Endothelial cell of umbilical vein (primary cell): ENCODE data around the gene RABGGTA. TPM values are rescaled to one million over a fixed set of nuclear protein-coding genes. Genes with fewer than 3 reads are reported as not detected.
"Not testable (repeated sequence)": the region's sequence is repeated elsewhere in the genome, so short reads cannot be mapped to it uniquely, and the experiment has no call there.

Experiments used
- BruUV-seq: library from RNA; stranded (reverse); fragments of 400-500 nt; replicated peaks from 2 replicates; lab custom pipeline; 2021; lab: Mats Ljungman, UMichigan
- CTCF ChIA-PET: fragments of 300-600, 350-600 bp; sonication (Branson Sonifier 250); formaldehyde crosslinking; loops from one replicate; lab custom pipeline; 2021; ENCODE audit warnings: antibody characterized with exemption, inconsistent platforms; lab: Charles Lee
- POLR2A ChIA-PET: fragments of 300-600, 350-600 bp; sonication (Branson Sonifier 250); formaldehyde crosslinking; loops from one replicate; lab custom pipeline; 2021; ENCODE audit warnings: antibody characterized with exemption, inconsistent platforms; lab: Charles Lee
- DNase-seq: peaks from one replicate; pipeline ENCODE4 v3.0.0-alpha.2; 2011; ENCODE audit warnings: low read depth, low spot score
- FAIRE-seq: peaks from 2 replicates; lab custom pipeline; 2011; peaks lifted over from hg19 to GRCh38; lab: Jason Lieb, UNC
- H2AFZ ChIP-seq: 2 replicates; pipeline ENCODE4 v1.6.0; 2012; ENCODE audit warnings: low read depth, low read length, control low read depth, inconsistent platforms
- H3K27ac ChIP-seq: 2 replicates; pipeline ENCODE4 v1.5.1; 2011; ENCODE audit warnings: low read depth, mild to moderate bottlenecking, control low read depth, low read length, moderate library complexity; ENCODE audit not compliant: insufficient read depth
- H3K27me3 ChIP-seq, 2 experiments: 2 replicates each; pipeline versions ENCODE4 v1.6.0 to v1.6.1; 2011; ENCODE audit warnings: low read length in 2 of 2, mixed read lengths in 1 of 2; ENCODE audit not compliant: control insufficient read depth in 2 of 2, insufficient read depth in 2 of 2
- H3K36me3 ChIP-seq, 2 experiments: 2 replicates in 1 of 2; 3 replicates in 1 of 2; pipeline ENCODE4 v1.5.1; 2011; ENCODE audit warnings: low read length in 2 of 2, mild to moderate bottlenecking in 1 of 2, moderate library complexity in 1 of 2; ENCODE audit not compliant: control insufficient read depth in 2 of 2, insufficient read depth in 2 of 2; ENCODE audit errors: extremely low read depth in 1 of 2
- H3K4me1 ChIP-seq: 3 replicates; pipeline ENCODE4 v1.5.1; 2011; ENCODE audit warnings: mild to moderate bottlenecking, low read length; ENCODE audit not compliant: control insufficient read depth, insufficient read depth; ENCODE audit errors: extremely low read depth
- H3K4me2 ChIP-seq: 2 replicates; pipeline ENCODE4 v1.6.1; 2011; ENCODE audit warnings: low read length, control low read depth, mixed read lengths; ENCODE audit not compliant: insufficient read depth
- H3K4me3 ChIP-seq, 3 experiments: fragments of 200-600 bp in 1 of 3; sonication (generic), shearing (Covaris generic) in 1 of 3; replicated peaks in 1 of 3; 2 replicates each; pipeline ENCODE4 v1.5.1; 2011 to 2016; ENCODE audit warnings: control low read depth in 3 of 3, low read length in 3 of 3, mild to moderate bottlenecking in 2 of 3, inconsistent platforms in 1 of 3, low read depth in 1 of 3, moderate library complexity in 1 of 3; ENCODE audit not compliant: insufficient read depth in 1 of 3
- H3K79me2 ChIP-seq: 2 replicates; pipeline ENCODE4 v1.6.0; 2012; ENCODE audit warnings: low read length, inconsistent platforms; ENCODE audit not compliant: control insufficient read depth, insufficient read depth
- H3K9ac ChIP-seq: replicated peaks from 2 replicates; pipeline ENCODE3; 2011; ENCODE audit warnings: low read length, control low read depth; ENCODE audit not compliant: insufficient read depth; ENCODE audit errors: extremely low read depth
- H3K9me1 ChIP-seq: replicated peaks from 3 replicates; pipeline ENCODE4 v1.6.0; 2011; ENCODE audit warnings: mild to moderate bottlenecking, low read length; ENCODE audit not compliant: control insufficient read depth, insufficient read depth; ENCODE audit errors: extremely low read depth
- H3K9me3 ChIP-seq: replicated peaks from 2 replicates; pipeline ENCODE4 v1.5.1; 2012; ENCODE audit warnings: low read length, inconsistent platforms; ENCODE audit not compliant: control insufficient read depth, insufficient read depth
- H4K20me1 ChIP-seq: replicated peaks from 2 replicates; pipeline ENCODE3; 2011; ENCODE audit warnings: mild to moderate bottlenecking, low read length; ENCODE audit not compliant: control insufficient read depth, insufficient read depth; ENCODE audit errors: extremely low read depth
- CTCF ChIP-seq, 2 donors: IDR thresholded peaks; 1 replicate in 1 of 2; 2 replicates in 1 of 2; pipeline ENCODE4 v1.5.1; 2011; ENCODE audit warnings: low read length in 2 of 2, mild to moderate bottlenecking in 2 of 2, moderate library complexity in 2 of 2, control low read depth in 1 of 2, inconsistent platforms in 1 of 2, low read depth in 1 of 2; ENCODE audit not compliant: insufficient read depth in 1 of 2; ENCODE audit errors: extremely low read depth in 1 of 2
- EZH2 ChIP-seq: IDR thresholded peaks from 2 replicates; pipeline ENCODE4 v1.6.1; 2012; ENCODE audit warnings: borderline replicate concordance, low read depth, mild to moderate bottlenecking, moderate library complexity, low read length, inconsistent platforms; ENCODE audit not compliant: severe bottlenecking
- FOS ChIP-seq: IDR thresholded peaks from 2 replicates; pipeline ENCODE4 v1.6.1; 2011; ENCODE audit warnings: mild to moderate bottlenecking, low read length, moderate library complexity, borderline replicate concordance; ENCODE audit not compliant: insufficient read depth
- GATA2 ChIP-seq: IDR thresholded peaks from 2 replicates; pipeline ENCODE4 v1.7.0; 2011; ENCODE audit warnings: low read depth, mild to moderate bottlenecking, moderate library complexity, mixed read lengths, low read length; ENCODE audit not compliant: insufficient read length, insufficient read depth
- JUN ChIP-seq: IDR thresholded peaks from 2 replicates; pipeline ENCODE4 v1.6.1; 2011; ENCODE audit warnings: borderline replicate concordance, low read depth; ENCODE audit not compliant: insufficient read length, insufficient read depth
- MAX ChIP-seq: IDR thresholded peaks from 2 replicates; pipeline ENCODE4 v1.6.1; 2011; ENCODE audit not compliant: insufficient read depth, insufficient read length
- MYC ChIP-seq: IDR thresholded peaks from one replicate; pipeline ENCODE4 v1.6.1; 2011; ENCODE audit warnings: mild to moderate bottlenecking, low read depth, low read length
- POLR2A ChIP-seq: IDR thresholded peaks from 2 replicates; pipeline ENCODE4 v1.6.1; 2012; ENCODE audit warnings: low read depth, mild to moderate bottlenecking, control low read depth, low read length
- POLR2AphosphoS5 ChIP-seq: IDR thresholded peaks from 2 replicates; pipeline ENCODE4 v1.6.1; 2012; ENCODE audit warnings: low read depth, mild to moderate bottlenecking, control low read depth, low read length, moderate library complexity; ENCODE audit not compliant: insufficient read depth
- dilution Hi-C: fragments of 300-500 bp; cut with MboI; formaldehyde crosslinking; loops from one replicate; pipeline ENCODE4 v1.15.0; 2019; ENCODE audit warnings: low sequenced_read_pairs; ENCODE audit not compliant: extremely low pct_ligation_motif_present
- intact Hi-C: fragments of 100-400 bp; cut with micrococcal nuclease; formaldehyde crosslinking; loops from one replicate; pipeline ENCODE4 v1.10.0; 2022
- polyA plus RNA-seq, 4 experiments: library from polyadenylated mRNA; depleted of rRNA in 3 of 4; stranded (reverse) in 3 of 4; unstranded in 1 of 4; fragments of >200 nt; gene quantifications; 2 replicates each; pipeline versions ENCODE4 v1.2.1 to v1.2.3, GENCODE V29; 2011 to 2012; ENCODE audit warnings: missing spikeins in 1 of 4
- total RNA-seq: library from RNA; stranded (reverse); gene quantifications from 2 replicates; pipeline ENCODE4 v1.2.3, GENCODE V29; 2021

Gene RABGGTA
- total and polyA plus RNA-seq, 2 donors (not counting 3 experiments of a cell fraction or from before 2014, with no cell fraction given): 29.3 to 80.1 TPM

- no peak overlapping the region for H2AFZ ChIP-seq
- H3K27me3 ChIP-seq: no peaks in the 10 kb centered on the region
- no peaks in the 10 kb centered on the region for H4K20me1 ChIP-seq
- peaks cover 46% of the 10 kb centered on the region for H3K79me2 ChIP-seq
- peaks cover 2 to 4% of the 10 kb centered on the region in 2 experiments for H3K36me3 ChIP-seq
- H3K4me3 ChIP-seq: no peak overlapping the region
- BruUV-seq: no TSS peak
- CTCF ChIA-PET: interaction anchor here (0.9 to 2.7 kb wide), 4 partner anchors 9 to 89 kb away, joined by 3 to 14 read pairs (median 7); partner anchors contain the start of gene TINF2
- TF ChIP-seq FOS (no peak), POLR2AphosphoS5 (no peak), EZH2 (no peak), GATA2 (no peak), MAX (no peak), CTCF (IDR thresholded peaks at IDR 0.05; ENCODE audit: extremely low read depth in 1 of 2, insufficient read depth in 1 of 2, low read depth in 1 of 2, low read length in 2 of 2) (no peak), POLR2A (no peak), MYC (no peak), JUN (no peak)
- POLR2A ChIA-PET: no interaction called here
- H3K9ac ChIP-seq: no peak overlapping the region
- FAIRE-seq (no peak), DNase-seq (no peak)
- H3K9me1 ChIP-seq: no peaks in the 10 kb centered on the region
- peaks cover 5% of the 10 kb centered on the region for H3K4me1 ChIP-seq
- H3K4me2 ChIP-seq: no peak overlapping the region
- intact Hi-C loops (loop anchor here (5.0 kb wide), 1 partner anchor 162 kb away; no protein-coding TSS in a partner anchor), dilution Hi-C loops (no loop called here)
- no peak overlapping the region for H3K27ac ChIP-seq
- no peaks in the 10 kb centered on the region for H3K9me3 ChIP-seq
Measured at GRCh38 chr14:24219080-24219479, 52.3 kb downstream of the RABGGTA start.

- POLR2A ChIA-PET, H3K4me2 ChIP-seq, H3K9me1 ChIP-seq, dilution Hi-C loops, H3K4me3 ChIP-seq, H3K36me3 ChIP-seq, H3K27me3 ChIP-seq, H3K27ac ChIP-seq, DNase-seq, BruUV-seq, H3K9ac ChIP-seq, H4K20me1 ChIP-seq, H3K9me3 ChIP-seq, H2AFZ ChIP-seq: not testable (repeated sequence)
- intact Hi-C loops: loop anchor here (1.0 to 5.0 kb wide), 5 partner anchors 25 to 214 kb away; partner anchors contain the start of genes RABGGTA and TINF2
- CTCF ChIA-PET: interaction anchor here (1.8 kb wide), 1 partner anchor 54 kb away, joined by 12 read pairs; the partner anchor contains the start of gene RABGGTA
- Histone ChIP-seq H3K79me2 (peaks cover 30% of the 10 kb centered on the region), H3K4me1 (peaks cover 11% of the 10 kb centered on the region)
- FAIRE-seq: peak; percentile 64
Measured at GRCh38 chr14:24216876-24217275, 54.5 kb downstream of the RABGGTA start.
